NT2/D1 (cell line): ENCODE results near the gene DIP2A.

Source experiments
- SUZ12 ChIP-seq: IDR thresholded peaks from 2 replicates; pipeline ENCODE4 v1.6.1; 2011; ENCODE audit not compliant: insufficient read length, insufficient read depth; ENCODE audit errors: extremely low read depth
- YY1 ChIP-seq: IDR thresholded peaks from 2 replicates; pipeline ENCODE4 v1.6.1; 2011; ENCODE audit not compliant: insufficient read length, insufficient read depth
- ZNF274 ChIP-seq: IDR thresholded peaks from 2 replicates; pipeline ENCODE4 v1.6.1; 2011; ENCODE audit warnings: mild to moderate bottlenecking, low read depth, low read length

GRCh38 chr21:46544003-46544402 lies 85.3 kb downstream of the DIP2A start:
- TF ChIP-seq YY1 (no peak), ZNF274 (no peak), SUZ12 (no peak)
